ENCODE data around the gene GRK2.

DNA sequence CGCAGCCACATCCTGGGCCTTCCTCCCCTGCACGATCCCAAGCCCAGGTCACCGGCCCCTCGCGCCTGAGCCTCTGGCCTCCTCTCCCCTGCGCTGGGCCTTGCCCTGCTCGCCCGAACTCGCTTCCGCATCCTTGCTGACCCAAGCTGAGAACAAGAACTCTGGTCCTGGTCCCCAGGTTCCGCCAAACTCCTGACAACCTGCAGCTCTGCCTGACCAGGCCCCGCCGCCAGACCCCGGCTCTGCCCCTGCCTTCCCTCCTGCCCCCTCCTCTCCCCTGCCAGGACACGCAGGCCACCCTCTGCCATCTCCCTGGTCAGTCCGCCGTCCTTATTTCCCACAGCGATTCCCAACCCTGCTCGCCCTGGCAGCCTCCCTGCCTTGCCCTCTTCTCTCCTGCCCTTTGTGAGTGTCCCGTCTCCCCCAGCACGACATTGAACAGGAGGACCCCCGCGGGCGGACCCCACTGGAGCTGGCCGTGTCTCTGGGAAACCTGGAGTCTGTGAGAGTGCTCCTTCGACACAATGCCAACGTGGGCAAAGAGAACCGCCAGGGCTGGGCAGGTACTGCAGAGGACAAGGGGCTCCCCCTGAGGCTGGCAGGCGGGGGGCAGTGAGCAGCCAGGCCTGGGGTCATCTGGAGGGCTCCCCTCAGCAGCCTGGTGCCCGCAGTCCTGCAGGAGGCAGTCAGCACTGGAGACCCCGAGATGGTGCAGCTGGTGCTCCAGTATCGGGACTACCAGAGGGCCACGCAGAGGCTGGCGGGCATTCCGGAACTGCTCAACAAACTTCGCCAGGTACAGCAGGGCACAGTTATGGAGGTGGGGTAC, 23.6 kb downstream of the GRK2 start:
- TF ChIP-seq, protein P1, sequence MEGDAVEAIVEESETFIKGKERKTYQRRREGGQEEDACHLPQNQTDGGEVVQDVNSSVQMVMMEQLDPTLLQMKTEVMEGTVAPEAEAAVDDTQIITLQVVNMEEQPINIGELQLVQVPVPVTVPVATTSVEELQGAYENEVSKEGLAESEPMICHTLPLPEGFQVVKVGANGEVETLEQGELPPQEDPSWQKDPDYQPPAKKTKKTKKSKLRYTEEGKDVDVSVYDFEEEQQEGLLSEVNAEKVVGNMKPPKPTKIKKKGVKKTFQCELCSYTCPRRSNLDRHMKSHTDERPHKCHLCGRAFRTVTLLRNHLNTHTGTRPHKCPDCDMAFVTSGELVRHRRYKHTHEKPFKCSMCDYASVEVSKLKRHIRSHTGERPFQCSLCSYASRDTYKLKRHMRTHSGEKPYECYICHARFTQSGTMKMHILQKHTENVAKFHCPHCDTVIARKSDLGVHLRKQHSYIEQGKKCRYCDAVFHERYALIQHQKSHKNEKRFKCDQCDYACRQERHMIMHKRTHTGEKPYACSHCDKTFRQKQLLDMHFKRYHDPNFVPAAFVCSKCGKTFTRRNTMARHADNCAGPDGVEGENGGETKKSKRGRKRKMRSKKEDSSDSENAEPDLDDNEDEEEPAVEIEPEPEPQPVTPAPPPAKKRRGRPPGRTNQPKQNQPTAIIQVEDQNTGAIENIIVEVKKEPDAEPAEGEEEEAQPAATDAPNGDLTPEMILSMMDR (IDR thresholded peaks at IDR 0.05) = no peak
- TF ChIP-seq POLR2A (IDR thresholded peaks at IDR 0.05) = no peak

Data from body of pancreas (tissue), 4 donors.